Right lobe of liver (tissue), 6 donors: ENCODE measurements around the gene IPCEF1. TPM values are rescaled to one million over a fixed set of nuclear protein-coding genes. Genes with fewer than 3 reads are reported as not detected.
"Not testable (repeated sequence)": the region's sequence is repeated elsewhere in the genome, so short reads cannot be mapped to it uniquely, and the experiment has no call there.

ENCODE experiments used
- ATAC-seq, 4 donors: fragments of 200-7000 bp; cut with Tn5 transposase; one replicate each; pipeline ENCODE4 v1.9.1; 2020; ENCODE audit warnings: mild to moderate bottlenecking in 4 of 4, moderate library complexity in 4 of 4
- DNase-seq, 3 donors: peaks; one replicate each; pipeline ENCODE4 v3.0.0-alpha.2; 2020
- H3K27ac ChIP-seq, 3 donors: fragments of 200-600 bp; one replicate each; pipeline ENCODE4 v1.8.0; 2022
- H3K27me3 ChIP-seq, 2 donors: fragments of 200-600 bp; one replicate each; pipeline ENCODE4 v1.8.0; 2022
- H3K36me3 ChIP-seq, 4 donors: fragments of 200-600 bp; sonication (generic) in 1 of 4; one replicate each; pipeline versions ENCODE4 v1.5.1 to v1.8.0; 2017 to 2022; ENCODE audit warnings: control low read depth in 1 of 4
- H3K4me1 ChIP-seq, 4 donors: fragments of 200-600 bp; sonication (generic) in 1 of 4; one replicate each; pipeline versions ENCODE4 v1.5.1 to v1.8.0; 2017 to 2022; ENCODE audit warnings: control low read depth in 1 of 4
- H3K4me3 ChIP-seq, 3 donors: fragments of 200-600 bp; one replicate each; pipeline ENCODE4 v1.8.0; 2022
- H3K9me3 ChIP-seq, 4 donors: fragments of 200-600 bp; sonication (generic) in 1 of 4; one replicate each; pipeline versions ENCODE4 v1.5.1 to v1.8.0; 2017 to 2022; ENCODE audit warnings: control low read depth in 1 of 4
- POLR2A ChIP-seq: fragments of 450-650 bp; IDR thresholded peaks from one replicate; pipeline ENCODE4 v1.6.1; 2017; ENCODE audit warnings: antibody characterized with exemption, mild to moderate bottlenecking
- WGBS: methylation state at CpG from one replicate; pipeline ENCODE4 v1.1.6; 2018; ENCODE audit warnings: low coverage, low lambda C conversion rate; ENCODE audit not compliant: insufficient coverage; ENCODE audit errors: missing lambda C conversion rate; 5-methylcytosine and 5-hydroxymethylcytosine counted together
- intact Hi-C, 2 donors: fragments of 100-400 bp; cut with DNase I; formaldehyde crosslinking; loops; one replicate each; pipeline versions ENCODE4 v1.11.2 to v1.14.1; 2022
- total RNA-seq, 6 experiments: library from RNA; depleted of rRNA in 2 of 6; stranded (reverse); fragments of >200 nt in 2 of 6; fragmentation: NEBNext Ultra II Directional in 3 of 6; extraction: Animal tissue kit (Norgen Biotek cat#: 25700) in 3 of 6; gene quantifications; one replicate each; pipeline versions ENCODE4 v1.1.0 to v1.2.4, GENCODE V29; 2016 to 2023
- TF ChIP-seq, protein P1 (sequence below), 4 donors: fragments of 200-600 bp in 3 of 4; fragments of 450-650 bp in 1 of 4; IDR thresholded peaks; one replicate each; pipeline versions ENCODE4 v1.5.1 to v1.8.0; 2016 to 2022; ENCODE audit warnings: antibody characterized with exemption in 4 of 4, mild to moderate bottlenecking in 2 of 4
- donor health status: DM: no; HTN: yes; CAD: no.
- donor health status: DM: no; HTN: no; CAD: no.
- donor health status: DM: no; HTN: no; CAD: no.
- donor health status: DM: no; HTN: yes; CAD: no.
- donor health status: DM: no; HTN: yes; CAD: no.

IPCEF1 gene
- total RNA-seq, 6 experiments from 2014 or later, result 0.90 to 3.0 (median 1.4) TPM

DNA sequence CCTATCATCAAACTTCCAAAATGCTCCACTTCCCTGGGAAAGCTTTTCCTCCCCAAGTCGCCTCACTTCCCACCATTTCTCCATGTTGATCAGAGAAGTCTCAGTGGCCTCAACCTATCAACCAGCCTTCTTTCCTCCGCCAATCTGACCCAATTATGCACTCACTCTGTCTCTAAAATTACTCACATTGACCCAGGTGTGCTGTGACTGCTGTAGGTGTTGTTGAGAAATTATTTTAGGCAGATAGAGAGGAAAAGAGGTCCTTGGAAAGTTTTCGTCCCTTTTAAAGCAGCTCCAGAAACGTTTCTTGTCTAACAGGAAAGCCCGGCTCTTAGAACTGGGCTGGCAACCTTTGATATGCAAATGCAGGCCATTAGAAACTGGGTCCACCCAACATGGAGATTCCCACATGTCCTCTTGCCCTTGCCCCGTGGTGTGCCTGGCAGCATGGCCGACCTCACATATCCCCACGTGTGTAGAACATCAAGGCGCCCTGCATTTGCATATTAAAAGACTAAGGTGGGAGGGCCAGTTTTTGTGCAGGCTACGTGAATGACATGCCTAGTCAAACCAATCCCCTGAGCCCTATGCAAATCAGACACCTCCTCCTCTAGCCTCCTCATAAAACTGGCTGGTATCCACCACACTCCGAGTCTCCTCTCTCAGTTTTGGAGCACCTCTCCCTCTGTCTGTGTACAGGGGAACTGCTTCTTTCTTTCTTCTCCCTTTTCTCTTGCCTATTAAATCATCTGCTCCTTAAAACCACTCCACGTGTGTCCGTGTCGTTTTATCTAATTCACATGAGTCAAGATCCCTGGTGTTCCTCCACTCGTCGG, 12.9 kb downstream of the IPCEF1 start:
- peak; percentile 30 to 47 (median 34) for ATAC-seq
- no peak for DNase-seq
- TF ChIP-seq POLR2A, result no peak
- TF ChIP-seq, protein P1, sequence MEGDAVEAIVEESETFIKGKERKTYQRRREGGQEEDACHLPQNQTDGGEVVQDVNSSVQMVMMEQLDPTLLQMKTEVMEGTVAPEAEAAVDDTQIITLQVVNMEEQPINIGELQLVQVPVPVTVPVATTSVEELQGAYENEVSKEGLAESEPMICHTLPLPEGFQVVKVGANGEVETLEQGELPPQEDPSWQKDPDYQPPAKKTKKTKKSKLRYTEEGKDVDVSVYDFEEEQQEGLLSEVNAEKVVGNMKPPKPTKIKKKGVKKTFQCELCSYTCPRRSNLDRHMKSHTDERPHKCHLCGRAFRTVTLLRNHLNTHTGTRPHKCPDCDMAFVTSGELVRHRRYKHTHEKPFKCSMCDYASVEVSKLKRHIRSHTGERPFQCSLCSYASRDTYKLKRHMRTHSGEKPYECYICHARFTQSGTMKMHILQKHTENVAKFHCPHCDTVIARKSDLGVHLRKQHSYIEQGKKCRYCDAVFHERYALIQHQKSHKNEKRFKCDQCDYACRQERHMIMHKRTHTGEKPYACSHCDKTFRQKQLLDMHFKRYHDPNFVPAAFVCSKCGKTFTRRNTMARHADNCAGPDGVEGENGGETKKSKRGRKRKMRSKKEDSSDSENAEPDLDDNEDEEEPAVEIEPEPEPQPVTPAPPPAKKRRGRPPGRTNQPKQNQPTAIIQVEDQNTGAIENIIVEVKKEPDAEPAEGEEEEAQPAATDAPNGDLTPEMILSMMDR (IDR thresholded peaks at IDR 0.05), result peak in 1 of 4 donors; percentile 11
- no peaks in the 10 kb centered on the region for H3K9me3 ChIP-seq
- H3K27me3 ChIP-seq, result no peaks in the 10 kb centered on the region
- no peaks in the 10 kb centered on the region for H3K36me3 ChIP-seq
- no peak overlapping the region for H3K4me3 ChIP-seq
- H3K4me1 ChIP-seq, result no peaks in the 10 kb centered on the region
- H3K27ac ChIP-seq, result no peak overlapping the region
- 54% methylated on average over 10 of the region's 16 CpGs for WGBS
- intact Hi-C loops, result no loop called here

DNA sequence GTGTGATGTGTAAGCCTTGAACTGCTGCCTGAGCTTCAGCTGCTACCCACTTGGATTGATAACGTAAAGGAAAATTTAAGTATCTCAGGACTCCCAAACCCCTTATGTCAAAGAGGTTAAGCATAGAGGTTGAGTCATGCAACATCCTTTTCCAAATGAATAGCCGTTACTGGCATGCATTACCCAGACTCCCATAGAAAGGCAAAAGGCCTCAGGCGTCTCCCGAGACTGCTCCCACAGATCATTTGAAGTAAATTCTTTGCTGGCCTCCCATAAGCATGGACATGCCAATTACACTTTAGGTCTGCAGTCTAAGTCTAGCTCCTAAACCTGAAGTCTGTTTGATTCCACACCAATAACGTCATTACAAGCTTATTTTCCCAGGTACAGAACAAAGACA, 14.7 kb downstream of the IPCEF1 start:
- Histone ChIP-seq H3K27me3 (no peaks in the 10 kb centered on the region), H3K4me3 (no peak overlapping the region), H3K4me1 (no peaks in the 10 kb centered on the region), H3K9me3 (no peaks in the 10 kb centered on the region), H3K27ac (no peak overlapping the region), H3K36me3 (no peaks in the 10 kb centered on the region)
- ATAC-seq (no peak), DNase-seq (no peak)
- 63% methylated on average over 5 of the region's 5 CpGs for WGBS
- intact Hi-C loops, result no loop called here
- no peak for TF ChIP-seq POLR2A
- TF ChIP-seq, protein P1 (IDR thresholded peaks at IDR 0.05), result no peak

DNA sequence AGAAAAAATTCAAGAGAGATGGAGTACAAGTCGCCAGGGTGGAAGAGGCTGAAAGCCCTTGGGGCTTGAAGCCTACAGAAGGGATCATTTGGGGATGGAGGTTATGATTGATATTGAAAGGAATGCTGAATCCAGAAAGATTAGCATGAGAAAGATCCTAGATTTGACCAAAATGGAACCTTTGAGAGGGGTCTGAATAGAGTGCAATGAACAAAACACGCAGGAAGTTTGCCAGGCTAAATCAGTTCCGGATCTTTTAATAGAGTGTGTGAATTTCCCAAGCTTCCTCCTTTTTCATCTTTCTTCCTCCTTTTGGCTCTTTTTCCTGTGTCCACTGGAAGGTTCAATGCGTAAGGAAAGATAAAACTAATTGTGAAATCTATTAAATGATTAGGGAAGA, 15.3 kb downstream of the IPCEF1 start:
- H3K36me3 ChIP-seq, result no peaks in the 10 kb centered on the region
- 53% methylated on average over 4 of the region's 4 CpGs for WGBS
- TF ChIP-seq, protein P1 (IDR thresholded peaks at IDR 0.05), result no peak
- no peak for TF ChIP-seq POLR2A
- ATAC-seq, result no peak
- H3K9me3 ChIP-seq, result no peaks in the 10 kb centered on the region
- H3K4me1 ChIP-seq, result no peaks in the 10 kb centered on the region
- H3K27me3 ChIP-seq, result no peaks in the 10 kb centered on the region
- no peak overlapping the region for H3K27ac ChIP-seq
- H3K4me3 ChIP-seq, result no peak overlapping the region
- no peak for DNase-seq
- intact Hi-C loops, result no loop called here

DNA sequence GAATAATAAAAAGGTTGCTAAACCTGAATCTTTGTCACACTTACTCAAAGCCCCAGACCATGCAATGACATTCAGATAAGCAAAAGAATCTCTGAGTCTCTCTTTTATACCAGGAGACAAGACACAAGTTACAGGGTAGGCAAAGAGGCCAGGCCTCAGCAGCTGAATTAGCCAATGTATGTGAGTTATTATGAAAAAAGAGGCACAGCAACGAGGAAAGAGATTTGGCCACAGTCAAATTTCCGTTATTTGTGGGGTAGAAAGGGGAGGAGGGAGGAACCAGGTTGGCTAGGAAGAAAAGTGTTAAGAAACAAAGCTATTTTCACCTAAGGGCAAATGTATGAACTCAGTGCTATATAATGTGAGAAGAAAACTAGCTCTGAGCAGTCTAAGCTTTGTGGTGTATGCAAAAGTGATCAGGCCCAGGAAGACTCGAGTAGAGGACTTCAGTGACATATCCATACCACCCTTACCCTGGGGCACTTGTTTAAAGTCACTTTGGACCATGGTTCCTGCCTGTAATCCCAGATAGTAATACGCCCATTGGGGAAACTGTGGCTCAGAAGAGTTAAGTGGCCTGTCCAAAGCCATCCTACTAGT, 19.1 kb downstream of the IPCEF1 start:
- H3K36me3 ChIP-seq, result no peaks in the 10 kb centered on the region
- H3K27ac ChIP-seq, result no peak overlapping the region
- intact Hi-C loops, result no loop called here
- no peak overlapping the region for H3K4me3 ChIP-seq
- DNase-seq (no peak), ATAC-seq (no peak)
- no peaks in the 10 kb centered on the region for H3K9me3 ChIP-seq
- H3K4me1 ChIP-seq, result no peaks in the 10 kb centered on the region
- WGBS, result 63% methylated on average over 2 of the region's 4 CpGs
- TF ChIP-seq POLR2A, result no peak
- TF ChIP-seq, protein P1 (IDR thresholded peaks at IDR 0.05), result no peak
- no peaks in the 10 kb centered on the region for H3K27me3 ChIP-seq

DNA sequence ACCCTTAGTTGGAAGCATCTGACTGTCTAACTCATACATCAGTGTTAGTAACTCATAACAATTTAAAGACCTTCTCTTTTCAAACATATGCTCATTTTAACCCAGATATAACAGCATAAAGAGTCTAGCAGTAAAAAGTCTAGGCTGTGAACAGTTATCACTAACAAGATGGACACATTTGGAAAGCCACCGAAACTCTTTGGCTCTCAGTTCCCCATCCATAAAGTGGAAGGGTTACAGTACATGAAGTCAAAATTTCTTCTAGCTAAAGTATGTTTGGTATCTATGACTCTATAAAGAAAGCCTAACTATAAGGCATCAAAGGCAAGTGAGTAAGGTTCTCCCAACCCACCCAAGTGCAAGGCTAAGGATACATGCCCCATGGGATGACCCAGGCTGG, 22.5 kb downstream of the IPCEF1 start:
- DNase-seq, H3K9me3 ChIP-seq, ATAC-seq, H3K36me3 ChIP-seq, H3K4me3 ChIP-seq, H3K4me1 ChIP-seq, H3K27ac ChIP-seq, intact Hi-C loops, H3K27me3 ChIP-seq: not testable (repeated sequence)
- WGBS, result 75% methylated on average over 1 of the region's 1 CpG
